ENCODE data around the gene TRIO.

The TRIO gene

GRCh38 chr5:14123551-14123950 lies 19.6 kb upstream of the TRIO start:
- DNase-seq (ENCODE audit: low spot score) = no peak

- DNase-seq (ENCODE audit: low spot score) = no peak
Observed at GRCh38 chr5:14123974-14124482, 19.1 kb upstream of the TRIO start.

- no peak for DNase-seq (ENCODE audit: low spot score)
Observed at GRCh38 chr5:14125262-14125661, 17.9 kb upstream of the TRIO start.

- no peak for DNase-seq (ENCODE audit: low spot score)
Observed at GRCh38 chr5:14127587-14127986, 15.6 kb upstream of the TRIO start.

GRCh38 chr5:14128079-14128478 lies 15.1 kb upstream of the TRIO start:
- no peak for DNase-seq (ENCODE audit: low spot score)

- no peak for DNase-seq (ENCODE audit: low spot score)
Observed at GRCh38 chr5:14129123-14129522, 14.0 kb upstream of the TRIO start.

GRCh38 chr5:14131855-14132503 lies 11.2 kb upstream of the TRIO start:
- DNase-seq (ENCODE audit: low spot score) = no peak

GRCh38 chr5:14133394-14133793 lies 9.7 kb upstream of the TRIO start:
- DNase-seq (ENCODE audit: low spot score) = no peak

- DNase-seq (ENCODE audit: low spot score) = no peak
Observed at GRCh38 chr5:14134083-14134482, 9.1 kb upstream of the TRIO start.

GRCh38 chr5:14134771-14135170 lies 8.4 kb upstream of the TRIO start:
- DNase-seq (ENCODE audit: low spot score) = no peak

- DNase-seq (ENCODE audit: low spot score) = no peak
Observed at GRCh38 chr5:14135621-14136020, 7.5 kb upstream of the TRIO start.

- DNase-seq (ENCODE audit: low spot score) = no peak
Observed at GRCh38 chr5:14136228-14136627, 6.9 kb upstream of the TRIO start.

GRCh38 chr5:14138608-14139540 lies 4.3 kb upstream of the TRIO start:
- no peak for DNase-seq (ENCODE audit: low spot score)

- DNase-seq (ENCODE audit: low spot score) = no peak
Observed at GRCh38 chr5:14141764-14142163, 1.4 kb upstream of the TRIO start.

- DNase-seq (ENCODE audit: low spot score) = no peak
Observed at GRCh38 chr5:14142202-14142826, 828 bp upstream of the TRIO start.

GRCh38 chr5:14143546-14143840 lies 351 bp downstream of the TRIO start:
- DNase-seq (ENCODE audit: low spot score) = no peak

GRCh38 chr5:14143841-14144585 lies 871 bp downstream of the TRIO start:
- DNase-seq (ENCODE audit: low spot score) = peak; percentile 34

- DNase-seq (ENCODE audit: low spot score) = peak; percentile 61
Observed at GRCh38 chr5:14144586-14145434, 1.7 kb downstream of the TRIO start.

- DNase-seq (ENCODE audit: low spot score) = no peak
Observed at GRCh38 chr5:14145435-14146334, 2.5 kb downstream of the TRIO start.

GRCh38 chr5:14146725-14147124 lies 3.6 kb downstream of the TRIO start:
- no peak for DNase-seq (ENCODE audit: low spot score)

Data from LoVo (cell line).